SK-N-SH treated with all-trans-retinoic acid at 6 μM for 48 hours (cell line): ENCODE measurements around the gene ARID4B.
"Not testable (repeated sequence)": the region's sequence is repeated elsewhere in the genome, so short reads cannot be mapped to it uniquely, and the experiment has no call there.

ENCODE experiments used
- ATAC-seq: fragments of 200-7000 bp; cut with Tn5 transposase; 3 replicates; pipeline ENCODE4 v1.9.1; 2020; ENCODE audit warnings: mild to moderate bottlenecking, moderate library complexity
- ARNTL ChIP-seq: fragments of 450-650 bp; formaldehyde crosslinking; IDR thresholded peaks from 2 replicates; pipeline ENCODE4 v1.5.0; 2020; ENCODE audit warnings: low read depth, mild to moderate bottlenecking, moderate library complexity, borderline replicate concordance
- BACH2 ChIP-seq: fragments of 250-450 bp; sonication (Bioruptor Pico); IDR thresholded peaks from 2 replicates; pipeline ENCODE4 v1.9.0; 2021; ENCODE audit warnings: mild to moderate bottlenecking, borderline replicate concordance
- CREB5 ChIP-seq: fragments of 250-450 bp; sonication (Bioruptor Pico); IDR thresholded peaks from 2 replicates; pipeline ENCODE4 v1.5.1; 2020; ENCODE audit warnings: low read depth, mild to moderate bottlenecking, moderate library complexity
- CSDC2 ChIP-seq: fragments of 250-450 bp; sonication (Bioruptor Pico); IDR thresholded peaks from 2 replicates; pipeline ENCODE4 v1.5.0; 2020; ENCODE audit warnings: mild to moderate bottlenecking, moderate library complexity
- CSRNP3 ChIP-seq: fragments of 250-450 bp; sonication (Bioruptor Pico); IDR thresholded peaks from 2 replicates; pipeline ENCODE4 v1.5.1; 2021; ENCODE audit warnings: mild to moderate bottlenecking, moderate library complexity
- ESRRG ChIP-seq: fragments of 250-450 bp; sonication (Bioruptor Pico); IDR thresholded peaks from 2 replicates; pipeline ENCODE4 v1.6.1; 2021; ENCODE audit warnings: mild to moderate bottlenecking
- ISL1 ChIP-seq: fragments of 250-450 bp; sonication (Bioruptor Pico); IDR thresholded peaks from 2 replicates; pipeline ENCODE4 v2.1.2; 2022; ENCODE audit warnings: mild to moderate bottlenecking, moderate library complexity
- OSR1 ChIP-seq: fragments of 250-450 bp; sonication (Bioruptor Pico); IDR thresholded peaks from 2 replicates; pipeline ENCODE4 v1.8.0; 2022; ENCODE audit warnings: moderate library complexity, mild to moderate bottlenecking, inconsistent platforms
- PATZ1 ChIP-seq: fragments of 250-450 bp; sonication (Bioruptor Pico); IDR thresholded peaks from 2 replicates; pipeline ENCODE4 v1.8.0; 2020; ENCODE audit warnings: mild to moderate bottlenecking, moderate library complexity, borderline replicate concordance
- POU6F1 ChIP-seq: fragments of 250-450 bp; sonication (Bioruptor Pico); IDR thresholded peaks from 2 replicates; pipeline ENCODE4 v1.8.0; 2021; ENCODE audit warnings: low read depth, mild to moderate bottlenecking, moderate library complexity, borderline replicate concordance
- PPARA ChIP-seq: fragments of 250-450 bp; sonication (Bioruptor Pico); IDR thresholded peaks from 2 replicates; pipeline ENCODE4 v1.5.0; 2020; ENCODE audit warnings: mild to moderate bottlenecking, borderline replicate concordance
- RARB ChIP-seq: fragments of 250-450 bp; sonication (Bioruptor Pico); IDR thresholded peaks from 2 replicates; pipeline ENCODE4 v1.8.0; 2021; ENCODE audit warnings: mild to moderate bottlenecking, moderate library complexity
- SNAI2 ChIP-seq: fragments of 250-450 bp; sonication (Bioruptor Pico); IDR thresholded peaks from 2 replicates; pipeline ENCODE4 v1.5.0; 2020; ENCODE audit warnings: mild to moderate bottlenecking, moderate library complexity
- TCF4 ChIP-seq: fragments of 250-450 bp; sonication (Bioruptor Pico); IDR thresholded peaks from 2 replicates; pipeline ENCODE4 v1.8.0; 2021; ENCODE audit warnings: mild to moderate bottlenecking, moderate library complexity, borderline replicate concordance
- ZC3H10 ChIP-seq: fragments of 250-450 bp; sonication (Bioruptor Pico); IDR thresholded peaks from 2 replicates; pipeline ENCODE4 v1.5.1; 2021; ENCODE audit warnings: mild to moderate bottlenecking, moderate library complexity
- ZFP3 ChIP-seq: fragments of 250-450 bp; sonication (Bioruptor Pico); IDR thresholded peaks from 2 replicates; pipeline ENCODE4 v1.5.0; 2020; ENCODE audit warnings: mild to moderate bottlenecking, moderate library complexity
- ZNF70 ChIP-seq: fragments of 450-650 bp; formaldehyde crosslinking; IDR thresholded peaks from 2 replicates; pipeline ENCODE4 v1.5.0; 2020; ENCODE audit warnings: mild to moderate bottlenecking, moderate library complexity
- ZNF8 ChIP-seq: fragments of 450-650 bp; formaldehyde crosslinking; IDR thresholded peaks from 2 replicates; pipeline ENCODE4 v1.5.0; 2020; ENCODE audit warnings: mild to moderate bottlenecking, moderate library complexity

ARID4B gene

GRCh38 chr1:235258068-235258467 lies 69.9 kb downstream of the ARID4B start:
- ATAC-seq: not testable (repeated sequence)

GRCh38 chr1:235254721-235255120 lies 73.3 kb downstream of the ARID4B start:
- ATAC-seq: no peak

GRCh38 chr1:235253219-235253962 lies 74.6 kb downstream of the ARID4B start:
- TF ChIP-seq ESRRG (CRISPR knock-in tag): no peak
- TF ChIP-seq ZC3H10 (CRISPR knock-in tag): no peak
- TF ChIP-seq TCF4 (CRISPR knock-in tag): no peak
- no peak for TF ChIP-seq SNAI2 (CRISPR knock-in tag)
- no peak for TF ChIP-seq ZNF8 (CRISPR knock-in tag)
- TF ChIP-seq CSRNP3: no peak
- no peak for TF ChIP-seq CREB5
- no peak for TF ChIP-seq PPARA (CRISPR knock-in tag)
- TF ChIP-seq PATZ1 (CRISPR knock-in tag): no peak
- no peak for TF ChIP-seq POU6F1 (CRISPR knock-in tag)
- no peak for TF ChIP-seq RARB (CRISPR knock-in tag)
- no peak for TF ChIP-seq OSR1 (CRISPR knock-in tag)
- no peak for TF ChIP-seq ISL1 (CRISPR knock-in tag)
- no peak for TF ChIP-seq CSDC2 (CRISPR knock-in tag)
- peak; percentile 100 for ATAC-seq

More at GRCh38 chr1:235254721-235255120, 73.3 kb downstream of the ARID4B start:
- TF ChIP-seq CSDC2 (CRISPR knock-in tag): no peak
- TF ChIP-seq CSRNP3: no peak
- no peak for TF ChIP-seq ZFP3 (CRISPR knock-in tag)
- no peak for TF ChIP-seq ZNF8 (CRISPR knock-in tag)
- TF ChIP-seq PATZ1 (CRISPR knock-in tag): no peak
- no peak for TF ChIP-seq RARB (CRISPR knock-in tag)
- TF ChIP-seq PPARA (CRISPR knock-in tag): no peak
- TF ChIP-seq ARNTL: no peak

- ATAC-seq: no peak
- TF ChIP-seq ARNTL (no peak), ZFP3 (CRISPR knock-in tag) (no peak), ESRRG (CRISPR knock-in tag) (no peak), SNAI2 (CRISPR knock-in tag) (no peak), PATZ1 (CRISPR knock-in tag) (no peak), POU6F1 (CRISPR knock-in tag) (no peak), RARB (CRISPR knock-in tag) (no peak), CREB5 (no peak), TCF4 (CRISPR knock-in tag) (no peak), ZNF70 (no peak), ZC3H10 (CRISPR knock-in tag) (no peak), BACH2 (CRISPR knock-in tag) (no peak), ZNF8 (CRISPR knock-in tag) (no peak), CSDC2 (CRISPR knock-in tag) (no peak)
Measured at GRCh38 chr1:235250430-235250829, 77.5 kb downstream of the ARID4B start.
